HepG2 (cell line): Measurements from ENCODE around the gene NSFL1C. TPM values are rescaled to one million over a fixed set of nuclear protein-coding genes. Genes with fewer than 3 reads are reported as not detected.
A peak's percentile ranks its signal among the peaks of the same experiment; 100 is the strongest.

Experiments
- ATAC-seq: fragments of 200-7000 bp; cut with Tn5 transposase; 3 replicates; pipeline ENCODE4 v1.9.1; 2020; ENCODE audit warnings: mild to moderate bottlenecking, moderate library complexity
- BruUV-seq: library from RNA; stranded (reverse); fragments of 400-500 nt; replicated peaks from 2 replicates; lab custom pipeline; 2021; lab: Mats Ljungman, UMichigan
- CTCF ChIA-PET: fragments of 300-600 bp; formaldehyde crosslinking; extraction: SDS; loops from one replicate; lab custom pipeline; 2021; ENCODE audit warnings: low total read pairs, inconsistent platforms, low intra/inter-chr PET ratio; lab: Yijun Ruan, JAX
- POLR2A ChIA-PET: fragments of 350-600 bp; sonication (Branson Sonifier 250); formaldehyde crosslinking; loops from one replicate; lab custom pipeline; 2020; ENCODE audit warnings: antibody characterized with exemption, inconsistent platforms; lab: Yijun Ruan, JAX
- DNase-seq: peaks from one replicate; pipeline ENCODE4 v3.0.0-alpha.2; 2015; ENCODE audit warnings: low spot score
- FAIRE-seq: peaks from 3 replicates; lab custom pipeline; 2011; peaks lifted over from hg19 to GRCh38; lab: Jason Lieb, UNC
- H2AFZ ChIP-seq: one replicate; pipeline ENCODE4 v1.6.1; 2011; ENCODE audit warnings: low read length, inconsistent platforms
- H3K27ac ChIP-seq: fragments of 300-600 bp; 3 replicates; pipeline ENCODE4 v1.8.0; 2011; ENCODE audit warnings: mixed run types, mild to moderate bottlenecking, mixed read lengths, low read length, inconsistent platforms; ENCODE audit not compliant: insufficient read depth; ENCODE audit errors: extremely low read length
- H3K27me3 ChIP-seq, 2 experiments: fragments of 200-600 bp in 1 of 2; 2 replicates in 1 of 2; 3 replicates in 1 of 2; pipeline versions ENCODE4 v1.6.0 to v1.8.0; 2011; ENCODE audit warnings: low read length in 2 of 2, mild to moderate bottlenecking in 2 of 2, moderate library complexity in 2 of 2, inconsistent platforms in 1 of 2; ENCODE audit not compliant: insufficient read depth in 2 of 2, control insufficient read depth in 1 of 2
- H3K36me3 ChIP-seq, 2 experiments: fragments of 200-600 bp in 1 of 2; replicated peaks in 1 of 2; 2 replicates in 1 of 2; 3 replicates in 1 of 2; pipeline versions ENCODE4 v1.5.1 to v1.8.0; 2011; ENCODE audit warnings: low read length in 2 of 2, inconsistent platforms in 1 of 2; ENCODE audit not compliant: insufficient read depth in 2 of 2, control insufficient read depth in 1 of 2
- H3K4me1 ChIP-seq: 2 replicates; pipeline ENCODE4 v1.5.1; 2012; ENCODE audit warnings: low read length, inconsistent platforms; ENCODE audit not compliant: insufficient read depth
- H3K4me2 ChIP-seq: 2 replicates; pipeline ENCODE4 v1.6.0; 2011; ENCODE audit warnings: low read depth, low read length, inconsistent platforms
- H3K4me3 ChIP-seq, 3 experiments: fragments of 200-600 bp in 1 of 3; sonication (generic), shearing (Covaris generic) in 1 of 3; replicated peaks in 1 of 3; 2 replicates each; pipeline ENCODE4 v1.5.1; 2011 to 2016; ENCODE audit warnings: low read length in 3 of 3, inconsistent platforms in 2 of 3, low read depth in 2 of 3, mild to moderate bottlenecking in 2 of 3, control low read depth in 1 of 3, mixed read lengths in 1 of 3; ENCODE audit not compliant: insufficient read depth in 1 of 3
- H3K79me2 ChIP-seq: one replicate; pipeline ENCODE4 v1.6.1; 2011; ENCODE audit warnings: low read length, inconsistent platforms; ENCODE audit not compliant: insufficient read depth
- H3K9ac ChIP-seq: 2 replicates; pipeline ENCODE4 v1.6.0; 2011; ENCODE audit warnings: mild to moderate bottlenecking, low read depth, low read length, inconsistent platforms; ENCODE audit not compliant: insufficient read depth
- H3K9me3 ChIP-seq: 2 replicates; pipeline ENCODE4 v1.5.1; 2012; ENCODE audit warnings: mild to moderate bottlenecking, low read length
- H4K20me1 ChIP-seq: 2 replicates; pipeline ENCODE4 v1.6.0; 2011; ENCODE audit warnings: inconsistent platforms, mild to moderate bottlenecking, low read length, moderate library complexity; ENCODE audit not compliant: insufficient read depth
- CEBPB ChIP-seq: IDR thresholded peaks from 2 replicates; pipeline ENCODE4 v1.6.1; 2011; ENCODE audit warnings: low read depth, low read length, improper control_type of control experiment, borderline replicate concordance
- MTF1 ChIP-seq: sonication (generic); formaldehyde crosslinking; IDR thresholded peaks from 2 replicates; pipeline ENCODE4 v1.5.0; 2020; ENCODE audit warnings: missing genetic modification reagents
- MTF2 ChIP-seq: sonication (generic); formaldehyde crosslinking; IDR thresholded peaks from 2 replicates; pipeline ENCODE4 v1.5.0; 2020; ENCODE audit warnings: missing genetic modification reagents, borderline replicate concordance
- NAIF1 ChIP-seq: sonication (generic); formaldehyde crosslinking; IDR thresholded peaks from 2 replicates; pipeline ENCODE4 v1.5.0; 2020; ENCODE audit warnings: mild to moderate bottlenecking, missing genetic modification reagents, borderline replicate concordance
- NR2C2 ChIP-seq: sonication (generic); formaldehyde crosslinking; IDR thresholded peaks from 2 replicates; pipeline ENCODE4 v1.4.0; 2020; ENCODE audit warnings: missing genetic modification reagents, mild to moderate bottlenecking, moderate library complexity, borderline replicate concordance
- RXRA ChIP-seq: sonication (generic); formaldehyde crosslinking; IDR thresholded peaks from 2 replicates; pipeline ENCODE4 v1.5.1; 2020; ENCODE audit warnings: missing genetic modification reagents
- SRF ChIP-seq: IDR thresholded peaks from 2 replicates; pipeline ENCODE4 v1.6.1; 2011; ENCODE audit warnings: mild to moderate bottlenecking, low read depth, low read length, moderate library complexity
- TCF7L2 ChIP-seq: IDR thresholded peaks from 2 replicates; pipeline ENCODE4 v1.6.1; 2011; ENCODE audit warnings: mild to moderate bottlenecking, low read depth, low read length, moderate library complexity
- ZFP36L2 ChIP-seq: sonication (generic); formaldehyde crosslinking; IDR thresholded peaks from 2 replicates; pipeline ENCODE4 v1.4.0; 2020; ENCODE audit warnings: missing genetic modification reagents
- ZKSCAN8 ChIP-seq: IDR thresholded peaks from 2 replicates; pipeline ENCODE4 v1.6.1; 2016; ENCODE audit warnings: borderline replicate concordance, missing genetic modification reagents, missing compliant biosample characterization
- ZNF367 ChIP-seq: sonication (generic); formaldehyde crosslinking; IDR thresholded peaks from 2 replicates; pipeline ENCODE4 v1.4.0; 2020; ENCODE audit warnings: missing genetic modification reagents, borderline replicate concordance
- ZNF619 ChIP-seq: sonication (generic); formaldehyde crosslinking; IDR thresholded peaks from 2 replicates; pipeline ENCODE4 v1.4.0; 2020; ENCODE audit warnings: mild to moderate bottlenecking, missing genetic modification reagents
- ZNF720 ChIP-seq: sonication (generic); formaldehyde crosslinking; IDR thresholded peaks from 2 replicates; pipeline ENCODE4 v1.4.0; 2020; ENCODE audit warnings: missing genetic modification reagents
- WGBS: methylation state at CpG from one replicate; pipeline ENCODE4 v1.1.6; 2017; ENCODE audit warnings: low lambda C conversion rate; 5-methylcytosine and 5-hydroxymethylcytosine counted together
- in situ Hi-C: cut with HindIII; loops from 2 replicates; pipeline ENCODE4 v1.10.0; 2017; ENCODE audit warnings: low pct_unique_long_range_greater_than_20kb; ENCODE audit not compliant: extremely low pct_ligation_motif_present
- intact Hi-C: fragments of 100-400 bp; cut with micrococcal nuclease; formaldehyde crosslinking; loops from one replicate; pipeline ENCODE4 v1.10.0; 2022; ENCODE audit not compliant: unreplicated experiment
- polyA plus RNA-seq, 8 experiments: library from polyadenylated mRNA; depleted of rRNA in 3 of 8; stranded (reverse) in 7 of 8; unstranded in 1 of 8; fragments of >200 nt; fragmentation: Illumina TruSeq in 4 of 8; extraction: Trizol in 4 of 8; gene quantifications; 2 replicates each; pipeline versions ENCODE4 v1.2.1 to v1.2.3, GENCODE V29; 2011 to 2016; ENCODE audit warnings: low read depth in 4 of 8, missing spikeins in 1 of 8, mixed read lengths in 1 of 8; ENCODE audit not compliant: insufficient read depth in 1 of 8
- total RNA-seq, 5 experiments: library from RNA; depleted of rRNA; stranded (reverse); fragments of >200 nt; fragmentation: Illumina TruSeq; extraction: Trizol; gene quantifications; 2 replicates each; pipeline ENCODE4 v1.2.3, GENCODE V29; 2016; ENCODE audit warnings: low read depth in 1 of 5
- TF ChIP-seq, protein P1 (sequence below): sonication (generic); formaldehyde crosslinking; IDR thresholded peaks from 2 replicates; pipeline ENCODE4 v1.8.1; 2023; ENCODE audit warnings: missing genetic modification reagents, inconsistent platforms, borderline replicate concordance
- TF ChIP-seq, protein P2 (sequence below): sonication (generic); formaldehyde crosslinking; IDR thresholded peaks from 2 replicates; pipeline ENCODE4 v1.8.0; 2022; ENCODE audit warnings: missing genetic modification reagents, mild to moderate bottlenecking, borderline replicate concordance
- TF ChIP-seq, protein P3 (sequence below): sonication (generic); formaldehyde crosslinking; conservative IDR thresholded peaks from 2 replicates; pipeline ENCODE4 v1.4.0; 2020; ENCODE audit warnings: missing genetic modification reagents
- TF ChIP-seq, protein P4 (sequence below): sonication (generic); formaldehyde crosslinking; IDR thresholded peaks from 2 replicates; pipeline ENCODE4 v1.4.0; 2020; ENCODE audit warnings: missing genetic modification reagents

The NSFL1C gene
- total and polyA plus RNA-seq, 2 of the 13 experiments (the other 11 are each of a cell fraction or from before 2014, with no cell fraction given), result 22.9 to 62.7 TPM

DNA sequence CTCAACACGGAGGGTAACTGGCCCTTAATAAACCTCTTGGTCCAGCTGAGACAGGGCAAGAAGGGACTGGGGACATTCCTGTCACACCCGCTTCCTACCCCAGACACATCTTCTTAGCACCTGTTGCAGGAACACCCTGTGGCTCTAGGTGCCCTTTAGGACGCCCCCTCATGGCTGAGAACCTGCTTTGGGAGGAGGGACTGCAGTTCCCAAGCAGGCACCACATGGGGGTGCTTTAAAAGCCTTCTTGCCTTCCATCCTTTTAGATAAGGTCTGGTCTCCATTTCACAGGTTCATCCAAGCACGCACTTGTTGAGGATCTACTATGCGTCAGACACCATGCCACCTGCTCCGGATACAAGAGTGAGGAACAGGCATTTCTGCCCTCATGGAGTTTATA lies 26.6 kb downstream of the NSFL1C start (continued):
- TF ChIP-seq TCF7L2 (no peak), ZFP36L2 (CRISPR knock-in tag) (no peak), RXRA (no peak), ZNF619 (CRISPR knock-in tag) (no peak), ZKSCAN8 (CRISPR knock-in tag) (no peak), ZNF367 (CRISPR knock-in tag) (no peak), NR2C2 (CRISPR knock-in tag) (no peak), ZNF720 (CRISPR knock-in tag) (no peak), MTF2 (no peak), SRF (no peak)
- TF ChIP-seq, protein P1, sequence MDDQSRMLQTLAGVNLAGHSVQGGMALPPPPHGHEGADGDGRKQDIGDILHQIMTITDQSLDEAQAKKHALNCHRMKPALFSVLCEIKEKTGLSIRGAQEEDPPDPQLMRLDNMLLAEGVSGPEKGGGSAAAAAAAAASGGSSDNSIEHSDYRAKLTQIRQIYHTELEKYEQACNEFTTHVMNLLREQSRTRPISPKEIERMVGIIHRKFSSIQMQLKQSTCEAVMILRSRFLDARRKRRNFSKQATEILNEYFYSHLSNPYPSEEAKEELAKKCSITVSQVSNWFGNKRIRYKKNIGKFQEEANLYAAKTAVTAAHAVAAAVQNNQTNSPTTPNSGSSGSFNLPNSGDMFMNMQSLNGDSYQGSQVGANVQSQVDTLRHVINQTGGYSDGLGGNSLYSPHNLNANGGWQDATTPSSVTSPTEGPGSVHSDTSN (CRISPR knock-in tag), result no peak
- TF ChIP-seq, protein P2, sequence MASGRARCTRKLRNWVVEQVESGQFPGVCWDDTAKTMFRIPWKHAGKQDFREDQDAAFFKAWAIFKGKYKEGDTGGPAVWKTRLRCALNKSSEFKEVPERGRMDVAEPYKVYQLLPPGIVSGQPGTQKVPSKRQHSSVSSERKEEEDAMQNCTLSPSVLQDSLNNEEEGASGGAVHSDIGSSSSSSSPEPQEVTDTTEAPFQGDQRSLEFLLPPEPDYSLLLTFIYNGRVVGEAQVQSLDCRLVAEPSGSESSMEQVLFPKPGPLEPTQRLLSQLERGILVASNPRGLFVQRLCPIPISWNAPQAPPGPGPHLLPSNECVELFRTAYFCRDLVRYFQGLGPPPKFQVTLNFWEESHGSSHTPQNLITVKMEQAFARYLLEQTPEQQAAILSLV (CRISPR knock-in tag), result 0 out of 2 replicates have a peak, but pooled peaks have one; percentile 29

DNA sequence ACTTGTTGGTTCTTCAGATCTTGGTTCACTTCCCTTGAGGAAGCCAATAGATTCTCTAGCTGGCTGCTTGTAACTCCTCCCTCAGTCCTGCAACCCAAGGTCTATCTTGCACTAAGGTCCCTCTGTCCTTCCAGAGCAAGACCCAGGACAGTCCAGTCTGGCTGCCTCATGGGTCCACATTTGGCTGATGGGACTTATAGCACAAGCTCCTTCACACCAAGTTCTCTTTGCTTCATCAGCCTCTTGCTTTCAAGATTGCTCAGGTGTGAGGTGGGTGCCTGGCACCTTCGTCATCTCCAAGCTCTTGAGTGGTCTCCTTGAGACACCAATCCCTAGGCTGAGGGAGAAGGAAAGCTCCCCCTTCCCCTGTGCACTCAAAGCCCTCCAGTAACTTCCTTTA lies 28.3 kb downstream of the NSFL1C start:
- in situ Hi-C loops, result no loop called here
- TF ChIP-seq NAIF1 (CRISPR knock-in tag) (no peak), MTF1 (CRISPR knock-in tag) (no peak), CEBPB (no peak)
- TF ChIP-seq, protein P3, sequence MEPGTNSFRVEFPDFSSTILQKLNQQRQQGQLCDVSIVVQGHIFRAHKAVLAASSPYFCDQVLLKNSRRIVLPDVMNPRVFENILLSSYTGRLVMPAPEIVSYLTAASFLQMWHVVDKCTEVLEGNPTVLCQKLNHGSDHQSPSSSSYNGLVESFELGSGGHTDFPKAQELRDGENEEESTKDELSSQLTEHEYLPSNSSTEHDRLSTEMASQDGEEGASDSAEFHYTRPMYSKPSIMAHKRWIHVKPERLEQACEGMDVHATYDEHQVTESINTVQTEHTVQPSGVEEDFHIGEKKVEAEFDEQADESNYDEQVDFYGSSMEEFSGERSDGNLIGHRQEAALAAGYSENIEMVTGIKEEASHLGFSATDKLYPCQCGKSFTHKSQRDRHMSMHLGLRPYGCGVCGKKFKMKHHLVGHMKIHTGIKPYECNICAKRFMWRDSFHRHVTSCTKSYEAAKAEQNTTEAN (CRISPR knock-in tag), result no peak
- TF ChIP-seq, protein P4, sequence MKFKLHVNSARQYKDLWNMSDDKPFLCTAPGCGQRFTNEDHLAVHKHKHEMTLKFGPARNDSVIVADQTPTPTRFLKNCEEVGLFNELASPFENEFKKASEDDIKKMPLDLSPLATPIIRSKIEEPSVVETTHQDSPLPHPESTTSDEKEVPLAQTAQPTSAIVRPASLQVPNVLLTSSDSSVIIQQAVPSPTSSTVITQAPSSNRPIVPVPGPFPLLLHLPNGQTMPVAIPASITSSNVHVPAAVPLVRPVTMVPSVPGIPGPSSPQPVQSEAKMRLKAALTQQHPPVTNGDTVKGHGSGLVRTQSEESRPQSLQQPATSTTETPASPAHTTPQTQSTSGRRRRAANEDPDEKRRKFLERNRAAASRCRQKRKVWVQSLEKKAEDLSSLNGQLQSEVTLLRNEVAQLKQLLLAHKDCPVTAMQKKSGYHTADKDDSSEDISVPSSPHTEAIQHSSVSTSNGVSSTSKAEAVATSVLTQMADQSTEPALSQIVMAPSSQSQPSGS (CRISPR knock-in tag), result no peak

More for the DNA sequence above, 28.3 kb downstream of the NSFL1C start:
- Histone ChIP-seq H3K4me2 (no peak overlapping the region), H3K36me3 (peaks cover 8 to 21% of the 10 kb centered on the region in 2 experiments), H3K9me3 (no peaks in the 10 kb centered on the region), H3K4me1 (no peaks in the 10 kb centered on the region), H3K27ac (no peak overlapping the region), H3K27me3 (no peaks in the 10 kb centered on the region), H3K9ac (no peak overlapping the region), H2AFZ (no peak overlapping the region), H3K4me3 (no peak overlapping the region), H3K79me2 (no peaks in the 10 kb centered on the region), H4K20me1 (no peaks in the 10 kb centered on the region)
- 54% methylated on average over 1 of the region's 1 CpG for WGBS
- intact Hi-C loops, result loop anchor here (5.0 kb wide), 1 partner anchor 34 kb away; no protein-coding TSS in a partner anchor
- ATAC-seq, result no peak
- no TSS peak for BruUV-seq
- FAIRE-seq, result no peak
- no peak for DNase-seq
- ChIA-PET POLR2A (interaction anchor here (1.1 kb wide), 1 partner anchor 113 kb away, joined by 4 read pairs; no protein-coding TSS in a partner anchor), CTCF (interaction anchor here (0.9 to 7.4 kb wide), 3 partner anchors 32 to 129 kb away, joined by 3 to 122 read pairs (median 6); no protein-coding TSS in a partner anchor)
